ENCODE measurements around the gene GAL3ST3. TPM values are rescaled to one million over a fixed set of nuclear protein-coding genes. Genes with fewer than 3 reads are reported as not detected.

Gene GAL3ST3
- total RNA-seq, 2 donors from 2014 or later: 0.45 TPM; not detected in 1

GRCh38 chr11:66007201-66007634 lies 41.7 kb downstream of the GAL3ST3 start:
- no peak for ATAC-seq (replicated peaks)
- no peaks in the 10 kb centered on the region for H3K27me3 Mint-ChIP-seq
- H3K4me3 Mint-ChIP-seq: no peak overlapping the region
- H3K27ac Mint-ChIP-seq: no peak overlapping the region
- no peaks in the 10 kb centered on the region for H3K9me3 Mint-ChIP-seq
- peaks cover 38% of the 10 kb centered on the region for H3K36me3 Mint-ChIP-seq (ENCODE audit: low read depth)
- no peaks in the 10 kb centered on the region for H3K4me1 Mint-ChIP-seq

GRCh38 chr11:66006891-66007176 lies 42.1 kb downstream of the GAL3ST3 start:
- H3K9me3 Mint-ChIP-seq: no peaks in the 10 kb centered on the region
- ATAC-seq (replicated peaks): no peak
- H3K4me3 Mint-ChIP-seq: no peak overlapping the region
- no peaks in the 10 kb centered on the region for H3K27me3 Mint-ChIP-seq
- H3K4me1 Mint-ChIP-seq: no peaks in the 10 kb centered on the region
- H3K36me3 Mint-ChIP-seq (ENCODE audit: low read depth): peaks cover 42% of the 10 kb centered on the region
- no peak overlapping the region for H3K27ac Mint-ChIP-seq

GRCh38 chr11:66006134-66006890 lies 42.6 kb downstream of the GAL3ST3 start:
- Mint-ChIP-seq H3K27ac (no peak overlapping the region), H3K4me1 (no peaks in the 10 kb centered on the region), H3K4me3 (no peak overlapping the region), H3K36me3 (ENCODE audit: low read depth) (peaks cover 47% of the 10 kb centered on the region), H3K9me3 (no peaks in the 10 kb centered on the region), H3K27me3 (no peaks in the 10 kb centered on the region)
- no peak for ATAC-seq (replicated peaks)

GRCh38 chr11:66004186-66004585 lies 44.8 kb downstream of the GAL3ST3 start:
- ATAC-seq (replicated peaks): no peak
- Mint-ChIP-seq H3K9me3 (no peaks in the 10 kb centered on the region), H3K27me3 (no peaks in the 10 kb centered on the region), H3K27ac (no peak overlapping the region), H3K36me3 (ENCODE audit: low read depth) (peaks cover 67% of the 10 kb centered on the region), H3K4me3 (peak overlapping the region; percentile 100), H3K4me1 (no peaks in the 10 kb centered on the region)

GRCh38 chr11:66003291-66003690 lies 45.7 kb downstream of the GAL3ST3 start:
- Mint-ChIP-seq H3K36me3 (ENCODE audit: low read depth) (peaks cover 76% of the 10 kb centered on the region), H3K27me3 (no peaks in the 10 kb centered on the region), H3K4me1 (peaks cover 5% of the 10 kb centered on the region), H3K27ac (peak overlapping the region; percentile 99), H3K9me3 (no peaks in the 10 kb centered on the region), H3K4me3 (peak overlapping the region; percentile 100)
- ATAC-seq (replicated peaks): no peak

GRCh38 chr11:66002648-66003225 lies 46.2 kb downstream of the GAL3ST3 start:
- peak overlapping the region; percentile 100 for H3K4me3 Mint-ChIP-seq
- peak overlapping the region; percentile 99 for H3K27ac Mint-ChIP-seq
- H3K27me3 Mint-ChIP-seq: no peaks in the 10 kb centered on the region
- H3K36me3 Mint-ChIP-seq (ENCODE audit: low read depth): peaks cover 82% of the 10 kb centered on the region
- ATAC-seq (replicated peaks): peak; percentile 83
- H3K9me3 Mint-ChIP-seq: no peaks in the 10 kb centered on the region
- H3K4me1 Mint-ChIP-seq: peaks cover 6% of the 10 kb centered on the region

GRCh38 chr11:66001942-66002647 lies 46.9 kb downstream of the GAL3ST3 start, which contains the start of the genes BANF1 and EIF1AD:
TSS of gene BANF1 (plus strand) at chr11:66002503. CDS start at chr11:66003251, 748 bp downstream.
TSS of gene EIF1AD (minus strand) at chr11:66002157. CDS start at chr11:66000389, 1,768 bp downstream.
- H3K4me1 Mint-ChIP-seq: peaks cover 6% of the 10 kb centered on the region

GRCh38 chr11:65997286-65997685 lies 51.7 kb downstream of the GAL3ST3 start:
- H3K4me1 Mint-ChIP-seq: peaks cover 6% of the 10 kb centered on the region
- ATAC-seq (replicated peaks): no peak
- no peak overlapping the region for H3K27ac Mint-ChIP-seq
- no peaks in the 10 kb centered on the region for H3K27me3 Mint-ChIP-seq
- peaks cover 77% of the 10 kb centered on the region for H3K36me3 Mint-ChIP-seq (ENCODE audit: low read depth)
- H3K4me3 Mint-ChIP-seq: no peak overlapping the region
- H3K9me3 Mint-ChIP-seq: no peaks in the 10 kb centered on the region

More at GRCh38 chr11:66001942-66002647, 46.9 kb downstream of the GAL3ST3 start, which contains the start of the genes BANF1 and EIF1AD:
- Mint-ChIP-seq H3K4me3 (peak within 1 kb of the TSS; percentile 100), H3K27ac (peak within 1 kb of the TSS; percentile 99), H3K9me3 (no peaks in the 10 kb centered on the region), H3K36me3 (ENCODE audit: low read depth) (peaks cover 88% of the 10 kb centered on the region), H3K27me3 (no peaks in the 10 kb centered on the region)
- peak; percentile 86 for ATAC-seq (replicated peaks)

GRCh38 chr11:65992056-65992455 lies 56.9 kb downstream of the GAL3ST3 start:
- Mint-ChIP-seq H3K9me3 (no peaks in the 10 kb centered on the region), H3K4me3 (no peak overlapping the region), H3K27me3 (no peaks in the 10 kb centered on the region), H3K36me3 (ENCODE audit: low read depth) (peaks cover 41% of the 10 kb centered on the region), H3K27ac (no peak overlapping the region), H3K4me1 (no peaks in the 10 kb centered on the region)
- ATAC-seq (replicated peaks): no peak

Other genes with a start within 250 kb of the GAL3ST3 start
- 1 to 10 TPM; 1.6 to 6.6 TPM for gene SNX32, start 215.2 kb downstream of the GAL3ST3 start, total RNA-seq
- 1,000 to 10,000 TPM in 1 of 2 donors, 100 to 1,000 TPM in 1; 682 to 1,566 TPM for gene CFL1, start 191.0 kb downstream of the GAL3ST3 start, total RNA-seq
- 10 to 100 TPM; 65.2 to 77.2 TPM for gene MUS81, start 188.7 kb downstream of the GAL3ST3 start, total RNA-seq
- gene EFEMP2, start 176.4 kb downstream of the GAL3ST3 start, total RNA-seq: 10 to 100 TPM; 11.5 to 76.3 TPM
- 10 to 100 TPM in 1 of 2 donors, 1 to 10 TPM in 1; 5.4 to 23.6 TPM for gene CTSW, start 169.3 kb downstream of the GAL3ST3 start, total RNA-seq
- 100 to 1,000 TPM in 1 of 2 donors, 10 to 100 TPM in 1; 75.8 to 102 TPM for gene FIBP, start 160.7 kb downstream of the GAL3ST3 start, total RNA-seq
- 10 to 100 TPM; 21.0 to 37.2 TPM for gene CCDC85B, start 158.5 kb downstream of the GAL3ST3 start, total RNA-seq
- 10 to 100 TPM; 18.7 to 24.8 TPM for gene FOSL1, start 148.8 kb downstream of the GAL3ST3 start, total RNA-seq
- 10 to 100 TPM; 20.9 to 30.1 TPM for gene C11orf68, start 130.1 kb downstream of the GAL3ST3 start, total RNA-seq
- gene DRAP1, start 129.7 kb downstream of the GAL3ST3 start, total RNA-seq: 10 to 100 TPM; 85.3 to 94.5 TPM
- not detected for gene TSGA10IP, start 103.7 kb downstream of the GAL3ST3 start, total RNA-seq
- gene SART1, start 87.4 kb downstream of the GAL3ST3 start, total RNA-seq: 10 to 100 TPM; 44.7 to 51.3 TPM
- gene EIF1AD, start 47.0 kb downstream of the GAL3ST3 start, total RNA-seq: 10 to 100 TPM; 47.6 to 66.3 TPM
- gene BANF1, start 46.7 kb downstream of the GAL3ST3 start, total RNA-seq: 100 to 1,000 TPM; 158 to 245 TPM
- under 1 TPM in 1 of 2 donors, not detected in 1; 0.37 TPM for gene CST6, start 37.2 kb downstream of the GAL3ST3 start, total RNA-seq
- 1 to 10 TPM in 1 of 2 donors, not detected in 1; 2.1 TPM for gene CATSPER1, start 22.7 kb downstream of the GAL3ST3 start, total RNA-seq
- 100 to 1,000 TPM; 201 to 237 TPM for gene SF3B2, start 3.2 kb upstream of the GAL3ST3 start, total RNA-seq
- 100 to 1,000 TPM in 1 of 2 donors, 10 to 100 TPM in 1; 84.5 to 105 TPM for gene PACS1, start 21.1 kb upstream of the GAL3ST3 start, total RNA-seq
- 10 to 100 TPM; 38.3 to 45.2 TPM for gene KLC2, start 208.5 kb upstream of the GAL3ST3 start, total RNA-seq
- 100 to 1,000 TPM; 116 to 178 TPM for gene RAB1B, start 219.5 kb upstream of the GAL3ST3 start, total RNA-seq
- gene CNIH2, start 229.0 kb upstream of the GAL3ST3 start, total RNA-seq: 1 to 10 TPM; 3.9 to 5.0 TPM
- gene YIF1A, start 240.0 kb upstream of the GAL3ST3 start, total RNA-seq: 10 to 100 TPM; 41.2 to 68.3 TPM
- gene TMEM151A, start 242.7 kb upstream of the GAL3ST3 start, total RNA-seq: not detected